Measurements from ENCODE around the gene ABCE1.

Gene ABCE1

GRCh38 chr4:145083891-145084605 is 14.1 kb upstream of the ABCE1 start:
- H3K4me3 ChIP-seq (ENCODE audit: low read depth, low read length): no peak overlapping the region
- DNase-seq (ENCODE audit: low read depth): peak; percentile 59
- TF ChIP-seq, protein P1, sequence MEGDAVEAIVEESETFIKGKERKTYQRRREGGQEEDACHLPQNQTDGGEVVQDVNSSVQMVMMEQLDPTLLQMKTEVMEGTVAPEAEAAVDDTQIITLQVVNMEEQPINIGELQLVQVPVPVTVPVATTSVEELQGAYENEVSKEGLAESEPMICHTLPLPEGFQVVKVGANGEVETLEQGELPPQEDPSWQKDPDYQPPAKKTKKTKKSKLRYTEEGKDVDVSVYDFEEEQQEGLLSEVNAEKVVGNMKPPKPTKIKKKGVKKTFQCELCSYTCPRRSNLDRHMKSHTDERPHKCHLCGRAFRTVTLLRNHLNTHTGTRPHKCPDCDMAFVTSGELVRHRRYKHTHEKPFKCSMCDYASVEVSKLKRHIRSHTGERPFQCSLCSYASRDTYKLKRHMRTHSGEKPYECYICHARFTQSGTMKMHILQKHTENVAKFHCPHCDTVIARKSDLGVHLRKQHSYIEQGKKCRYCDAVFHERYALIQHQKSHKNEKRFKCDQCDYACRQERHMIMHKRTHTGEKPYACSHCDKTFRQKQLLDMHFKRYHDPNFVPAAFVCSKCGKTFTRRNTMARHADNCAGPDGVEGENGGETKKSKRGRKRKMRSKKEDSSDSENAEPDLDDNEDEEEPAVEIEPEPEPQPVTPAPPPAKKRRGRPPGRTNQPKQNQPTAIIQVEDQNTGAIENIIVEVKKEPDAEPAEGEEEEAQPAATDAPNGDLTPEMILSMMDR (conservative IDR thresholded peaks at IDR 0.05; ENCODE audit: low read depth, low read length): no peak

DNA sequence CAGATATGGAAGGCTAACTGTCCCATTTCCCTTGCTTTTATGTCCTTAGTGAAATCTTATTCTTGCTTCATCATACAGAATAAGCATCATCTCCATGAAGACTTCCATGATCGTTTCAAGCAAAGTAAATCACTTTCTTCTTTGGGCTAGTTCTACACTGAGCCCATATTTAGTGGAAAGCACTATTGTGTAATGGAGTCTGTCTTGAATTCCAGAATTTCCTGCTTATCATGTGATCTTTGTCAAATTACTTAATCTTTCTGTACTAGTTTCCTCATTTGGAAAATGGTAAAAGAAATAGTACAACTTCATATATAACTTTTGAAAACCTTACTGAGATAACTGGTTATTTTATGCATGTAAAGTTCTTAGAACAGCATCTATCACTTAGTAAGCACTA is 7.7 kb upstream of the ABCE1 start:
- peak; percentile 41 for DNase-seq (ENCODE audit: low read depth)
- H3K4me3 ChIP-seq (ENCODE audit: low read depth, low read length): no peak overlapping the region
- TF ChIP-seq, protein P1 (conservative IDR thresholded peaks at IDR 0.05; ENCODE audit: low read depth, low read length): no peak

- TF ChIP-seq, protein P1 (conservative IDR thresholded peaks at IDR 0.05; ENCODE audit: low read depth, low read length): no peak
- no peak for DNase-seq (ENCODE audit: low read depth)
- H3K4me3 ChIP-seq (ENCODE audit: low read depth, low read length): no peak overlapping the region
These were observed 4.5 kb upstream of the ABCE1 start for GRCh38 chr4:145093638-145094037.

DNA sequence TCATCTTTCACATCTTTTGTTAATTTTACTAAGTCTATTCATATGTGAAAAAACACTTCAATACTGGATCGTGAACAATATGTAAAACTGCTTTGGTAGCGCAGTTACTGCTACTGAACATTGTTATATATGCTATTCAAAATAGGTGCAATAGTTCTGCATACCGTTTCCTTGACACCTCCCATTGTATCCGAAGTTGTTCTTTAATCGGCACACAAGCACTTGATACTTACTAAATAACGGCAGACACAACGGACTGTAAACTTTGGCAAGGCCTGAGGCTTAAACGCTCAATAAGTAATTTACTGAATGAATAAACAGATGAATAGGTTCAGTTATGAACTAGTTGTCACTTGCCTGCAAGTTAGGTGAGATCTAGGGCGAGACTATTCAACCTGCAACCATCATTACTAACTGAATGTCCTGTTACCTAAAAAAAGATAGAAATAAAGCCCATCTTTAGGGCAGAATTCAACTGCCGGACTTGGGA is 735 bp upstream of the ABCE1 start:
- no peak for DNase-seq (ENCODE audit: low read depth)
- TF ChIP-seq, protein P1 (conservative IDR thresholded peaks at IDR 0.05; ENCODE audit: low read depth, low read length): no peak
- H3K4me3 ChIP-seq (ENCODE audit: low read depth, low read length): peak overlapping the region; percentile 81

GRCh38 chr4:145098675-145099037 is 545 bp downstream of the ABCE1 start:
- peak; percentile 66 for DNase-seq (ENCODE audit: low read depth)
- TF ChIP-seq, protein P1 (conservative IDR thresholded peaks at IDR 0.05; ENCODE audit: low read depth, low read length): no peak
- H3K4me3 ChIP-seq (ENCODE audit: low read depth, low read length): peak overlapping the region; percentile 81

GRCh38 chr4:145099653-145100052 is 1.5 kb downstream of the ABCE1 start:
- peak overlapping the region; percentile 81 for H3K4me3 ChIP-seq (ENCODE audit: low read depth, low read length)
- DNase-seq (ENCODE audit: low read depth): no peak
- TF ChIP-seq, protein P1 (conservative IDR thresholded peaks at IDR 0.05; ENCODE audit: low read depth, low read length): no peak

DNA sequence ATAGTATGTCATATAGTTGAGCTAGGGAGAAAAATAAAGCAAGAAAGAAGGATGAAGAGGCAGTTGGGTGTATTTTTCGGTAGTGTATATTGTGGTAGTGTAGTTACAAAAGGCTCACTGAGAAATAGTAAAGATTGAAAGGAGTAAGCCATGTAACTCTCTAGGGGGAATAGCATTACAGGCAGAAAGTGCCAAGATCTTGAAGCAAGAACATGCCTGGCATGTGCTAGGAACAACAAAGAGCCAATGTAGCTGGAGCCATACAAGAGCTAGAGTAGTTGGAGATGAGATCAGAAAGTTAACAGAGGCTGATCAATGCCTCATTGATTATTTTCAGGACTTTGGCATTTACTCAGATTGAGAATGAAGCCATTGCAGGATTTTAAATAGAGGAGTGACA is 3.0 kb downstream of the ABCE1 start:
- DNase-seq (ENCODE audit: low read depth): no peak
- no peak overlapping the region for H3K4me3 ChIP-seq (ENCODE audit: low read depth, low read length)
- TF ChIP-seq, protein P1 (conservative IDR thresholded peaks at IDR 0.05; ENCODE audit: low read depth, low read length): no peak

All from choroid plexus epithelial cell (primary cell).